Thoracic aorta (tissue), 2 donors: ENCODE results near the gene CALN1. TPM values are rescaled to one million over a fixed set of nuclear protein-coding genes. Genes with fewer than 3 reads are reported as not detected.

Experiments used
- ATAC-seq: fragments of 150-250 bp; one replicate; pipeline ENCODE4 v1.8.0; 2017; ENCODE audit warnings: low read depth; ENCODE audit not compliant: insufficient number of reproducible peaks, low FRiP score
- DNase-seq: peaks from one replicate; pipeline ENCODE4 v3.0.0-alpha.2; 2020; ENCODE audit warnings: low spot score
- H3K27ac ChIP-seq, 2 donors: fragments of 200-600 bp; sonication (generic); 1 replicate in 1 of 2; 2 replicates in 1 of 2; pipeline ENCODE4 v1.5.1; 2016; ENCODE audit warnings: mild to moderate bottlenecking in 2 of 2, moderate library complexity in 2 of 2
- H3K27me3 ChIP-seq: fragments of 200-600 bp; sonication (generic); replicated peaks from 2 replicates; pipeline ENCODE4 v1.6.0; 2016; ENCODE audit warnings: mild to moderate bottlenecking; ENCODE audit not compliant: insufficient read depth
- H3K36me3 ChIP-seq: fragments of 200-600 bp; sonication (generic); one replicate; pipeline ENCODE4 v1.5.1; 2016
- H3K4me1 ChIP-seq, 2 donors: fragments of 200-600 bp; sonication (generic); 1 replicate in 1 of 2; 2 replicates in 1 of 2; pipeline versions ENCODE4 v1.5.1 to v1.6.0; 2016; ENCODE audit warnings: low read depth in 2 of 2, mild to moderate bottlenecking in 1 of 2; ENCODE audit not compliant: control insufficient read depth in 1 of 2
- H3K4me3 ChIP-seq: fragments of 200-600 bp; sonication (generic); 2 replicates; pipeline ENCODE4 v1.5.1; 2016; ENCODE audit warnings: mild to moderate bottlenecking
- H3K9me3 ChIP-seq: fragments of 200-600 bp; sonication (generic); 2 replicates; pipeline ENCODE4 v1.5.1; 2016
- CTCF ChIP-seq: fragments of 200-600 bp; sonication (generic); IDR thresholded peaks from one replicate; pipeline ENCODE4 v1.5.1; 2019; ENCODE audit warnings: antibody characterized with exemption
- total RNA-seq, 2 donors: library from RNA; depleted of rRNA; stranded (reverse); fragments of >200 nt; gene quantifications; one replicate each; pipeline versions ENCODE4 v1.1.0 to v1.2.3, GENCODE V29; 2016

CALN1 gene
- total RNA-seq, 2 donors from 2014 or later, result not detected

DNA sequence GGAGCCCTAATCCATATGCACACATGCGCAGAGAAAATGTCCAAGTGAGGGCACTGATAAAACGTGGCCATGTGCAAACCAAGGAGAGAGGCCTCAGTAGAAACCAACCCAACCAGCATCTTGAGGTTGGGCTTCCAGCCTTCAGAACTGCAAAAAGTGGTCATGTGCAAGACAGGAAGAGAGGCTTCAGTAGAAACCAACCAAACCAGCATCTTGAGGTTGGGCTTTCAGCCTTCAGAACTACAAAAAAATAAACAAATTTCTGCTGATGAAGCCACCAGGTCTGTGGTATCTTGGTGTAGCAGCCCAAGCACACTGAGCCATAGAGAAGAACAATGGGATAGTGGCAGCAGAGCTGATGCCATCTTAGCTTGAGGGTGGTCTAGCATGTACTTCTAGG lies 371.5 kb downstream of the CALN1 start:
- no peaks in the 10 kb centered on the region for H3K9me3 ChIP-seq
- ATAC-seq, result no peak
- TF ChIP-seq CTCF, result no peak
- no peak for DNase-seq
- H3K36me3 ChIP-seq, result no peaks in the 10 kb centered on the region
- no peaks in the 10 kb centered on the region for H3K27me3 ChIP-seq
- H3K27ac ChIP-seq, result no peak overlapping the region
- no peak overlapping the region for H3K4me3 ChIP-seq
- H3K4me1 ChIP-seq, result no peaks in the 10 kb centered on the region

GRCh38 chr7:72039460-72039859 lies 372.7 kb downstream of the CALN1 start:
- TF ChIP-seq CTCF, result no peak
- no peak overlapping the region for H3K27ac ChIP-seq
- no peak overlapping the region for H3K4me3 ChIP-seq
- H3K36me3 ChIP-seq, result no peaks in the 10 kb centered on the region
- no peak for ATAC-seq
- H3K27me3 ChIP-seq, result no peaks in the 10 kb centered on the region
- no peak for DNase-seq
- H3K9me3 ChIP-seq, result no peaks in the 10 kb centered on the region
- no peaks in the 10 kb centered on the region for H3K4me1 ChIP-seq

DNA sequence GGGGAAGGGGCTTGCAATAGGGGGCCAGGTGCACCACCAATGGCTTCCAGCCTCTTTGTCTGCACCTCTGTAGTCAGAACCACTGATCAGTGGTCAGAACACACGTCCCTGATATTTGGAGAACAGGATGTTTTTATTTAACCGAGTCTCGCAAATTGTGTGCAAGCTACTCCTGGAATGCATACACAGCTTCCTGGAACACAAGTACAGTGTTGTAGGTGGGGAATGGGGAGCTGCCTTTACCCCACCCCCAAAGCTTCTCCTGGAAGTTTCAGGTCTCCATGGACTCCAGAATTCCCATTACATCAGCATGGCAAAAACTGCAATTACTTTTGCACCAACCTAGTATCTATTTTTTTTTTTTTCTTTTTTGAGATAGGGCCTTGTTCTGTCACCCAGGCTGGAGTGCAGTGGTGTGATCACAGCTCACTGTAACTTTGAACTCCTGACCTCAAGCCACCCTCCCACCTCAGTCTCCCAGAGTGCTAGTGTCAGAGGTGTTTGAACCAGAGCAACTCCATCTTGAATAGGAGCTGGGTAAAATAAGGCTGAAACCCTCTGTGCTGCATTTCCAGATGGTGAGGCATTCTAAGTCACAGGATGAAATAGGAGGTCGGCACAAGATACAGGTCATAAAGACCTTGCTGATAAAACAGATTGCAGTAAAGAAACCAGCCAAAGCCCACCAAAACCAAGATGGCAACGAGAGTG lies 374.0 kb downstream of the CALN1 start:
- Histone ChIP-seq H3K36me3 (no peaks in the 10 kb centered on the region), H3K4me3 (no peak overlapping the region), H3K27ac (no peak overlapping the region), H3K9me3 (no peaks in the 10 kb centered on the region), H3K27me3 (no peaks in the 10 kb centered on the region), H3K4me1 (no peaks in the 10 kb centered on the region)
- TF ChIP-seq CTCF, result no peak
- ATAC-seq (no peak), DNase-seq (no peak)

DNA sequence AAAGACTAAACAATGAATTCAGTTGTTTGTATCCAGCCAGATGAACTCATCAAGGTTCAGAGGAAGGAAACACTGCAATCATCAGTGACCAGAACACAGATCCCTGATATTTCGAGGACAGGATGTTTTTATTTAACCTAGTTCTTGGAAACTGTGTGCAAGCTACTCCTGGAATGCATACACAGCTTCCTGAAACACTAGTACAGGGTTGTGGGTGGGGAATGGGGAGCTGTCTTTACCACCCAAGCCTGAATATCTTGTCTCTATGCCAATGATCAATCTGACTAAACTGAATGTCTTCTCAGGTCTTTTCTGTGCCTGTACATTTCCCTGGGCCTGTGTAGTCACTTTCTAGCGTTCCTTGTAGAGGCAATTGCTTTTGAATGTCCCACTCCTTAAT lies 374.6 kb downstream of the CALN1 start:
- DNase-seq (no peak), ATAC-seq (no peak)
- no peak for TF ChIP-seq CTCF
- Histone ChIP-seq H3K36me3 (no peaks in the 10 kb centered on the region), H3K9me3 (no peaks in the 10 kb centered on the region), H3K4me1 (no peaks in the 10 kb centered on the region), H3K27me3 (no peaks in the 10 kb centered on the region), H3K27ac (no peak overlapping the region), H3K4me3 (no peak overlapping the region)

DNA sequence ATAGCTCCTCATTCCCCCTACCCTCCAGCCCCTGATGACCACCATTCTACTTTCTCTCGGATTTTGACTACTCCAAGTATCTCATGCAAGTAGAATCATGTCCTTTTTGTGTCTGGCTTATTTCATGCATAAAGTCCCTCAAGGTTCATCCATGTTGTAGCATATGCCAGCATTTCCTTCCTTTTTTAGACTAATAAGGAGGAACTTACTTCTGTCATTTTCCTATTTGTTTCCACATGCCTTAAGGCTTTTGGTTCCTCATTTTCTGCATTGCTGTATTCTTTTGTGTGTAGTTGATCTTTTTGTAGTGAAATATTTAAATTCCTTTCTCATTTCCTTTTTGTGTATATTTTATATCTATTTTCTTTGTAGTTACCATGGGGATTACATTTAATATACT lies 376.9 kb downstream of the CALN1 start:
- DNase-seq, result no peak

More for the DNA sequence above, 376.9 kb downstream of the CALN1 start:
- Histone ChIP-seq H3K27ac (no peak overlapping the region), H3K27me3 (no peaks in the 10 kb centered on the region), H3K9me3 (no peaks in the 10 kb centered on the region), H3K36me3 (no peaks in the 10 kb centered on the region), H3K4me3 (no peak overlapping the region), H3K4me1 (no peaks in the 10 kb centered on the region)
- no peak for ATAC-seq
- no peak for TF ChIP-seq CTCF
